ENCODE data around the gene DYNC1I1. TPM values are rescaled to one million over a fixed set of nuclear protein-coding genes. Genes with fewer than 3 reads are reported as not detected.

Gene DYNC1I1
- total and polyA plus RNA-seq, 2 of the 13 experiments (the other 11 are each of a cell fraction or from before 2014, with no cell fraction given) = not detected

GRCh38 chr7:96122746-96123145 lies 350.4 kb downstream of the DYNC1I1 start:
- H3K4me1 ChIP-seq (ENCODE audit: insufficient read depth, low read length) = peaks cover 20% of the 10 kb centered on the region
- POLR2A ChIA-PET = no interaction called here
- ATAC-seq = no peak
- H3K4me3 ChIP-seq (replicated peaks in 1 of 3; ENCODE audit: insufficient read depth in 1 of 3, low read depth in 2 of 3, low read length in 3 of 3) = no peak overlapping the region
- no peak overlapping the region for H3K4me2 ChIP-seq (ENCODE audit: low read depth, low read length)
- H4K20me1 ChIP-seq (ENCODE audit: insufficient read depth, low read length) = no peaks in the 10 kb centered on the region
- BruUV-seq (replicated peaks) = no TSS peak
- no peaks in the 10 kb centered on the region for H3K27me3 ChIP-seq (ENCODE audit: control insufficient read depth in 1 of 2, insufficient read depth in 2 of 2, low read length in 2 of 2)
- no peak overlapping the region for H2AFZ ChIP-seq (ENCODE audit: low read length)
- H3K9me3 ChIP-seq (ENCODE audit: low read length) = no peaks in the 10 kb centered on the region
- WGBS (ENCODE audit: low lambda C conversion rate) = 97% methylated on average over 2 of the region's 2 CpGs
- in situ Hi-C loops (cut with HindIII; ENCODE audit: extremely low pct_ligation_motif_present, low pct_unique_long_range_greater_than_20kb) = no loop called here
- no peak for FAIRE-seq
- H3K79me2 ChIP-seq (ENCODE audit: insufficient read depth, low read length) = no peaks in the 10 kb centered on the region
- peaks cover 7 to 21% of the 10 kb centered on the region in 2 experiments for H3K36me3 ChIP-seq (replicated peaks in 1 of 2; ENCODE audit: control insufficient read depth in 1 of 2, insufficient read depth in 2 of 2, low read length in 2 of 2)
- no peak overlapping the region for H3K27ac ChIP-seq (ENCODE audit: extremely low read length, insufficient read depth, low read length)
- no peak for DNase-seq (ENCODE audit: low spot score)
- intact Hi-C loops (cut with micrococcal nuclease; ENCODE audit: unreplicated experiment) = no loop called here
- no peak overlapping the region for H3K9ac ChIP-seq (ENCODE audit: insufficient read depth, low read depth, low read length)
- CTCF ChIA-PET (ENCODE audit: low intra/inter-chr PET ratio, low total read pairs) = no interaction called here
- TF ChIP-seq TGIF2 (CRISPR knock-in tag; IDR thresholded peaks at IDR 0.05) (no peak), ZNF674 (CRISPR knock-in tag; IDR thresholded peaks at IDR 0.05; ENCODE audit: low read depth) (no peak), ZNF605 (CRISPR knock-in tag; IDR thresholded peaks at IDR 0.05) (no peak), HNRNPK (IDR thresholded peaks at IDR 0.05; ENCODE audit: low read depth, low read length, poor library complexity, severe bottlenecking) (no peak), ZSCAN21 (CRISPR knock-in tag; IDR thresholded peaks at IDR 0.05; ENCODE audit: borderline replicate concordance) (no peak), CHD2 (IDR thresholded peaks at IDR 0.05; ENCODE audit: low read depth, low read length) (no peak), HMG20A (CRISPR knock-in tag; IDR thresholded peaks at IDR 0.05; ENCODE audit: borderline replicate concordance) (no peak), HNRNPUL1 (IDR thresholded peaks at IDR 0.05; ENCODE audit: low read depth, low read length) (no peak), ZKSCAN5 (CRISPR knock-in tag; IDR thresholded peaks at IDR 0.05) (no peak), MIER2 (CRISPR knock-in tag; IDR thresholded peaks at IDR 0.05) (no peak), PRDM10 (CRISPR knock-in tag; IDR thresholded peaks at IDR 0.05; ENCODE audit: low read depth) (no peak), EED (CRISPR knock-in tag; IDR thresholded peaks at IDR 0.05) (no peak), KMT2A (CRISPR knock-in tag; IDR thresholded peaks at IDR 0.05) (no peak), RARG (CRISPR knock-in tag; IDR thresholded peaks at IDR 0.05; ENCODE audit: low read depth) (no peak), RXRB (CRISPR knock-in tag; IDR thresholded peaks at IDR 0.05; ENCODE audit: borderline replicate concordance) (no peak)
- TF ChIP-seq, protein P1, sequence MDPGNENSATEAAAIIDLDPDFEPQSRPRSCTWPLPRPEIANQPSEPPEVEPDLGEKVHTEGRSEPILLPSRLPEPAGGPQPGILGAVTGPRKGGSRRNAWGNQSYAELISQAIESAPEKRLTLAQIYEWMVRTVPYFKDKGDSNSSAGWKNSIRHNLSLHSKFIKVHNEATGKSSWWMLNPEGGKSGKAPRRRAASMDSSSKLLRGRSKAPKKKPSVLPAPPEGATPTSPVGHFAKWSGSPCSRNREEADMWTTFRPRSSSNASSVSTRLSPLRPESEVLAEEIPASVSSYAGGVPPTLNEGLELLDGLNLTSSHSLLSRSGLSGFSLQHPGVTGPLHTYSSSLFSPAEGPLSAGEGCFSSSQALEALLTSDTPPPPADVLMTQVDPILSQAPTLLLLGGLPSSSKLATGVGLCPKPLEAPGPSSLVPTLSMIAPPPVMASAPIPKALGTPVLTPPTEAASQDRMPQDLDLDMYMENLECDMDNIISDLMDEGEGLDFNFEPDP (CRISPR knock-in tag; conservative IDR thresholded peaks at IDR 0.05) = no peak
- TF ChIP-seq, protein P2, sequence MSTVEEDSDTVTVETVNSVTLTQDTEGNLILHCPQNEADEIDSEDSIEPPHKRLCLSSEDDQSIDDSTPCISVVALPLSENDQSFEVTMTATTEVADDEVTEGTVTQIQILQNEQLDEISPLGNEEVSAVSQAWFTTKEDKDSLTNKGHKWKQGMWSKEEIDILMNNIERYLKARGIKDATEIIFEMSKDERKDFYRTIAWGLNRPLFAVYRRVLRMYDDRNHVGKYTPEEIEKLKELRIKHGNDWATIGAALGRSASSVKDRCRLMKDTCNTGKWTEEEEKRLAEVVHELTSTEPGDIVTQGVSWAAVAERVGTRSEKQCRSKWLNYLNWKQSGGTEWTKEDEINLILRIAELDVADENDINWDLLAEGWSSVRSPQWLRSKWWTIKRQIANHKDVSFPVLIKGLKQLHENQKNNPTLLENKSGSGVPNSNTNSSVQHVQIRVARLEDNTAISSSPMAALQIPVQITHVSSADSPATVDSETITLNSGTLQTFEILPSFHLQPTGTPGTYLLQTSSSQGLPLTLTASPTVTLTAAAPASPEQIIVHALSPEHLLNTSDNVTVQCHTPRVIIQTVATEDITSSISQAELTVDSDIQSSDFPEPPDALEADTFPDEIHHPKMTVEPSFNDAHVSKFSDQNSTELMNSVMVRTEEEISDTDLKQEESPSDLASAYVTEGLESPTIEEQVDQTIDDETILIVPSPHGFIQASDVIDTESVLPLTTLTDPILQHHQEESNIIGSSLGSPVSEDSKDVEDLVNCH (CRISPR knock-in tag; IDR thresholded peaks at IDR 0.05) = no peak
- TF ChIP-seq, protein P3, sequence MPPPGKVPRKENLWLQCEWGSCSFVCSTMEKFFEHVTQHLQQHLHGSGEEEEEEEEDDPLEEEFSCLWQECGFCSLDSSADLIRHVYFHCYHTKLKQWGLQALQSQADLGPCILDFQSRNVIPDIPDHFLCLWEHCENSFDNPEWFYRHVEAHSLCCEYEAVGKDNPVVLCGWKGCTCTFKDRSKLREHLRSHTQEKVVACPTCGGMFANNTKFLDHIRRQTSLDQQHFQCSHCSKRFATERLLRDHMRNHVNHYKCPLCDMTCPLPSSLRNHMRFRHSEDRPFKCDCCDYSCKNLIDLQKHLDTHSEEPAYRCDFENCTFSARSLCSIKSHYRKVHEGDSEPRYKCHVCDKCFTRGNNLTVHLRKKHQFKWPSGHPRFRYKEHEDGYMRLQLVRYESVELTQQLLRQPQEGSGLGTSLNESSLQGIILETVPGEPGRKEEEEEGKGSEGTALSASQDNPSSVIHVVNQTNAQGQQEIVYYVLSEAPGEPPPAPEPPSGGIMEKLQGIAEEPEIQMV (CRISPR knock-in tag; IDR thresholded peaks at IDR 0.05; ENCODE audit: low read depth) = no peak

Data from HepG2 (cell line).